ENCODE results near the gene ZFYVE27.

The ZFYVE27 gene

GRCh38 chr10:97785231-97785630 lies 48.3 kb downstream of the ZFYVE27 start:
- in situ Hi-C loops (cut with MboI; ENCODE audit: low sequenced_read_pairs): loop anchor here (25.0 kb wide), 1 partner anchor 252 kb away; the partner anchor contains the start of gene CRTAC1

GRCh38 chr10:97785731-97786130 lies 48.8 kb downstream of the ZFYVE27 start:
- in situ Hi-C loops (cut with MboI; ENCODE audit: low sequenced_read_pairs): loop anchor here (25.0 kb wide), 1 partner anchor 252 kb away; the partner anchor contains the start of gene CRTAC1

- in situ Hi-C loops (cut with MboI; ENCODE audit: low sequenced_read_pairs): loop anchor here (25.0 kb wide), 1 partner anchor 249 kb away; the partner anchor contains the start of gene CRTAC1
These were observed 51.9 kb downstream of the ZFYVE27 start for GRCh38 chr10:97788552-97789442.

- in situ Hi-C loops (cut with MboI; ENCODE audit: low sequenced_read_pairs): loop anchor here (10.0 to 25.0 kb wide), 2 partner anchors 75 to 247 kb away; partner anchors contain the start of gene CRTAC1
These were observed 53.0 kb downstream of the ZFYVE27 start for GRCh38 chr10:97789770-97790397.

GRCh38 chr10:97791824-97792721 lies 55.1 kb downstream of the ZFYVE27 start:
- in situ Hi-C loops (cut with MboI; ENCODE audit: low sequenced_read_pairs): loop anchor here (10.0 to 25.0 kb wide), 2 partner anchors 73 to 245 kb away; partner anchors contain the start of gene CRTAC1

- in situ Hi-C loops (cut with MboI; ENCODE audit: low sequenced_read_pairs): loop anchor here (10.0 to 25.0 kb wide), 2 partner anchors 69 to 241 kb away; partner anchors contain the start of gene CRTAC1
These were observed 59.0 kb downstream of the ZFYVE27 start for GRCh38 chr10:97795886-97796285.

GRCh38 chr10:97796651-97797050 lies 59.7 kb downstream of the ZFYVE27 start:
- in situ Hi-C loops (cut with MboI; ENCODE audit: low sequenced_read_pairs): loop anchor here (10.0 to 25.0 kb wide), 2 partner anchors 68 to 241 kb away; partner anchors contain the start of gene CRTAC1

- in situ Hi-C loops (cut with MboI; ENCODE audit: low sequenced_read_pairs): loop anchor here (10.0 to 25.0 kb wide), 2 partner anchors 66 to 238 kb away; partner anchors contain the start of gene CRTAC1
These were observed 62.2 kb downstream of the ZFYVE27 start for GRCh38 chr10:97798958-97799610.

GRCh38 chr10:97800474-97800873 lies 63.5 kb downstream of the ZFYVE27 start:
- in situ Hi-C loops (cut with MboI; ENCODE audit: low sequenced_read_pairs): no loop called here

GRCh38 chr10:97801422-97801821 lies 64.5 kb downstream of the ZFYVE27 start:
- in situ Hi-C loops (cut with MboI; ENCODE audit: low sequenced_read_pairs): no loop called here

- in situ Hi-C loops (cut with MboI; ENCODE audit: low sequenced_read_pairs): no loop called here
These were observed 68.4 kb downstream of the ZFYVE27 start for GRCh38 chr10:97805096-97805884.

GRCh38 chr10:97805949-97806348 lies 69.0 kb downstream of the ZFYVE27 start:
- in situ Hi-C loops (cut with MboI; ENCODE audit: low sequenced_read_pairs): no loop called here

- in situ Hi-C loops (cut with MboI; ENCODE audit: low sequenced_read_pairs): no loop called here
These were observed 73.5 kb downstream of the ZFYVE27 start for GRCh38 chr10:97810446-97810845.

Data from HL-60/S4 treated with phorbol 12-myristate 13-acetate at 8.2 ng/mL for 4 days and 3 days (cell line).